ENCODE results near the gene ARHGAP8.
"Not testable (repeated sequence)": the region's sequence is repeated elsewhere in the genome, so short reads cannot be mapped to it uniquely, and the experiment has no call there.

Gene ARHGAP8

GRCh38 chr22:44895296-44896055, 143.1 kb downstream of the ARHGAP8 start:
- no peaks in the 10 kb centered on the region for H3K79me2 ChIP-seq (ENCODE audit: insufficient read depth, low read length)
- no peak overlapping the region for H3K4me3 ChIP-seq (ENCODE audit: low read length, poor library complexity, severe bottlenecking)
- H3K9ac ChIP-seq (ENCODE audit: low read depth, low read length, poor library complexity, severe bottlenecking) = no peak overlapping the region

DNA sequence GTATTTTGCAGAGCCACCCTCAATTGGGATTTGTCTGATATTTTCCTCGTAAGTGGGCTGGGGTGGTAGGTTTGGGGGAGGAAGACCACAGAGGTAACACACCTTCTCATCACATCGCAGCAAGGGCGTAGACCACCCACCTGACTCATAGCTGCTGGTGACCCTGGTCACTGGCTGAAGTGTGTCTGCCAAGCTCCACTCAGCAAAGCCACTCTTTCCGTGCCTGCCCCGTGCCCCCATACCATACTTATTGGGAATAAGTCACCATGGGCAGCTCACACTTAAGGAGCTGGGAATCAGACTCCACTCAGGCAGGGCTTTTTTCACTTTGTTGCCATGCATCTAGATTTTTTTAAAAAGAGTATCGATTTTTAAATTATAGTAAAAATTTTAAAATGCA, 145.9 kb downstream of the ARHGAP8 start:
- H3K27me3 ChIP-seq (ENCODE audit: insufficient read depth, low read length, poor library complexity, severe bottlenecking) = no peaks in the 10 kb centered on the region
- H2AFZ ChIP-seq (ENCODE audit: low read length) = no peak overlapping the region
- H3K79me2 ChIP-seq (ENCODE audit: insufficient read depth, low read length) = no peaks in the 10 kb centered on the region
- H3K36me3 ChIP-seq (ENCODE audit: insufficient read depth, low read length) = no peaks in the 10 kb centered on the region
- no peak overlapping the region for H3K4me2 ChIP-seq (ENCODE audit: low read depth, low read length, poor library complexity, severe bottlenecking)
- H3F3A ChIP-seq (ENCODE audit: low read depth) = no peaks in the 10 kb centered on the region
- H3K9me3 ChIP-seq (ENCODE audit: insufficient read depth, low read depth, low read length) = peaks cover 11% of the 10 kb centered on the region; the same call in 1 of the 2 replicates
- H3K4me1 ChIP-seq (ENCODE audit: insufficient read depth, low read length, poor library complexity, severe bottlenecking) = no peaks in the 10 kb centered on the region
- no peaks in the 10 kb centered on the region for H3K9me2 ChIP-seq (replicated peaks; ENCODE audit: low read depth, low read length)
- H3K9ac ChIP-seq (ENCODE audit: low read depth, low read length, poor library complexity, severe bottlenecking) = no peak overlapping the region
- no peak overlapping the region for H3K4me3 ChIP-seq (ENCODE audit: low read length, poor library complexity, severe bottlenecking)
- H4K20me1 ChIP-seq (ENCODE audit: insufficient read depth, low read length, poor library complexity, severe bottlenecking) = no peaks in the 10 kb centered on the region
- TF ChIP-seq EZH2phosphoT487 (IDR thresholded peaks at IDR 0.05; ENCODE audit: borderline replicate concordance) (no peak), CTCF (conservative IDR thresholded peaks at IDR 0.05; ENCODE audit: low read length) (no peak)

More at GRCh38 chr22:44895296-44896055, 143.1 kb downstream of the ARHGAP8 start:
- Histone ChIP-seq H4K20me1 (ENCODE audit: insufficient read depth, low read length, poor library complexity, severe bottlenecking) (no peaks in the 10 kb centered on the region), H3K27me3 (ENCODE audit: insufficient read depth, low read length, poor library complexity, severe bottlenecking) (no peaks in the 10 kb centered on the region), H3K4me1 (ENCODE audit: insufficient read depth, low read length, poor library complexity, severe bottlenecking) (no peaks in the 10 kb centered on the region), H3F3A (ENCODE audit: low read depth) (no peaks in the 10 kb centered on the region), H3K4me2 (ENCODE audit: low read depth, low read length, poor library complexity, severe bottlenecking) (no peak overlapping the region), H2AFZ (ENCODE audit: low read length) (no peak overlapping the region), H3K9me2 (replicated peaks; ENCODE audit: low read depth, low read length) (no peaks in the 10 kb centered on the region), H3K36me3 (ENCODE audit: insufficient read depth, low read length) (no peaks in the 10 kb centered on the region), H3K9me3 (ENCODE audit: insufficient read depth, low read depth, low read length) (no peaks in the 10 kb centered on the region)
- TF ChIP-seq CTCF (conservative IDR thresholded peaks at IDR 0.05; ENCODE audit: low read length) (no peak), EZH2phosphoT487 (IDR thresholded peaks at IDR 0.05; ENCODE audit: borderline replicate concordance) (no peak)

GRCh38 chr22:44901301-44901700, 148.9 kb downstream of the ARHGAP8 start:
- no peaks in the 10 kb centered on the region for H3K27me3 ChIP-seq (ENCODE audit: insufficient read depth, low read length, poor library complexity, severe bottlenecking)
- no peaks in the 10 kb centered on the region for H4K20me1 ChIP-seq (ENCODE audit: insufficient read depth, low read length, poor library complexity, severe bottlenecking)
- H3K9ac ChIP-seq (ENCODE audit: low read depth, low read length, poor library complexity, severe bottlenecking) = no peak overlapping the region
- peaks cover 11% of the 10 kb centered on the region; the same call in 1 of the 2 replicates for H3K9me3 ChIP-seq (ENCODE audit: insufficient read depth, low read depth, low read length)
- no peak overlapping the region for H2AFZ ChIP-seq (ENCODE audit: low read length)
- TF ChIP-seq CTCF (conservative IDR thresholded peaks at IDR 0.05; ENCODE audit: low read length) (no peak), EZH2phosphoT487 (IDR thresholded peaks at IDR 0.05; ENCODE audit: borderline replicate concordance) (no peak)
- H3K9me2 ChIP-seq (replicated peaks; ENCODE audit: low read depth, low read length) = no peaks in the 10 kb centered on the region
- no peak overlapping the region for H3K4me3 ChIP-seq (ENCODE audit: low read length, poor library complexity, severe bottlenecking)
- no peak overlapping the region for H3K4me2 ChIP-seq (ENCODE audit: low read depth, low read length, poor library complexity, severe bottlenecking)
- no peaks in the 10 kb centered on the region for H3K36me3 ChIP-seq (ENCODE audit: insufficient read depth, low read length)
- no peaks in the 10 kb centered on the region for H3K4me1 ChIP-seq (ENCODE audit: insufficient read depth, low read length, poor library complexity, severe bottlenecking)
- no peaks in the 10 kb centered on the region for H3F3A ChIP-seq (ENCODE audit: low read depth)
- no peaks in the 10 kb centered on the region for H3K79me2 ChIP-seq (ENCODE audit: insufficient read depth, low read length)

GRCh38 chr22:44903164-44903563, 150.8 kb downstream of the ARHGAP8 start:
- not testable (repeated sequence) for H3K4me3 ChIP-seq (ENCODE audit: low read length, poor library complexity, severe bottlenecking); H3K9ac ChIP-seq (ENCODE audit: low read depth, low read length, poor library complexity, severe bottlenecking); H2AFZ ChIP-seq (ENCODE audit: low read length); H3K4me2 ChIP-seq (ENCODE audit: low read depth, low read length, poor library complexity, severe bottlenecking); H3K4me1 ChIP-seq (ENCODE audit: insufficient read depth, low read length, poor library complexity, severe bottlenecking); H3K9me2 ChIP-seq (replicated peaks; ENCODE audit: low read depth, low read length); H3K79me2 ChIP-seq (ENCODE audit: insufficient read depth, low read length); H3K36me3 ChIP-seq (ENCODE audit: insufficient read depth, low read length); H3F3A ChIP-seq (ENCODE audit: low read depth); H4K20me1 ChIP-seq (ENCODE audit: insufficient read depth, low read length, poor library complexity, severe bottlenecking); H3K27me3 ChIP-seq (ENCODE audit: insufficient read depth, low read length, poor library complexity, severe bottlenecking)
- H3K9me3 ChIP-seq (ENCODE audit: insufficient read depth, low read depth, low read length) = peaks cover 11% of the 10 kb centered on the region; the same call in 1 of the 2 replicates

DNA sequence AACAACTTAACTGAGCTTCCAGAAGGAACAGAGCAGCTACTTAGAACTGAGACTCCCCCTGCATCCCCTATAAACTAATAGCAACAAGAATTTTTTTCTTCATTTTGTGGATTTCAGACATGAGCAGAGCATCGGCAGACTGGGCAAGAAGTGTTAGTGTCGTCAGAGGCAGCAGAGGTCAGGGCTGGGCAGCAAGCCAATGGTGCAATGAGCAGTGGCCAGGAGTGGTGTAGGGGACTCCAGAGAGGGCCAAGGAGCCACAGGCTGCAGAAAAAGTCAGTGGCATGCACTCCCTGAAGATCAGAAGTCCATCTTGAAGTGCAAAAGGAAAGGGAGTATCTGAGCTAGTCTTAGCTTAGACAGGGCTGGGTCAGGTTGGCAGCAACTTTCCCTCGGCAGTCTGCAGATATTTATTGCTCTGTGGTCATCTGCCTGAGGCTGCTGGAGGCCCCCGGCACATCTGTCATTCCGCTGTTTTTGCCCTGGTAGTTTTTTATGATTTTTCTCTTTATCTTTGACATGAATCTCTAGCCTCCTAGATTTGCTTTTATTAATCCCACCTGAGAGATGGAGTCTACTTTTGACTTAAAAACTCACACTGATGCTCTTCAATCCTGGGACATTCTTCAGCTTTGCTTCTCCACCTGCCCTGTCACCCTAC, 152.2 kb downstream of the ARHGAP8 start:
- H3K27me3 ChIP-seq (ENCODE audit: insufficient read depth, low read length, poor library complexity, severe bottlenecking); H2AFZ ChIP-seq (ENCODE audit: low read length); H3K4me3 ChIP-seq (ENCODE audit: low read length, poor library complexity, severe bottlenecking); H3F3A ChIP-seq (ENCODE audit: low read depth); H3K36me3 ChIP-seq (ENCODE audit: insufficient read depth, low read length); H3K9me2 ChIP-seq (replicated peaks; ENCODE audit: low read depth, low read length); H3K4me2 ChIP-seq (ENCODE audit: low read depth, low read length, poor library complexity, severe bottlenecking); H4K20me1 ChIP-seq (ENCODE audit: insufficient read depth, low read length, poor library complexity, severe bottlenecking); H3K79me2 ChIP-seq (ENCODE audit: insufficient read depth, low read length); H3K4me1 ChIP-seq (ENCODE audit: insufficient read depth, low read length, poor library complexity, severe bottlenecking); H3K9ac ChIP-seq (ENCODE audit: low read depth, low read length, poor library complexity, severe bottlenecking): not testable (repeated sequence)
- peaks cover 11% of the 10 kb centered on the region; the same call in 1 of the 2 replicates for H3K9me3 ChIP-seq (ENCODE audit: insufficient read depth, low read depth, low read length)

Data from Loucy (cell line).